ENCODE measurements around the gene VPS4A. TPM values are rescaled to one million over a fixed set of nuclear protein-coding genes. Genes with fewer than 3 reads are reported as not detected.

VPS4A gene
- total RNA-seq, 1 experiment from 2014 or later: 42.2 TPM

DNA sequence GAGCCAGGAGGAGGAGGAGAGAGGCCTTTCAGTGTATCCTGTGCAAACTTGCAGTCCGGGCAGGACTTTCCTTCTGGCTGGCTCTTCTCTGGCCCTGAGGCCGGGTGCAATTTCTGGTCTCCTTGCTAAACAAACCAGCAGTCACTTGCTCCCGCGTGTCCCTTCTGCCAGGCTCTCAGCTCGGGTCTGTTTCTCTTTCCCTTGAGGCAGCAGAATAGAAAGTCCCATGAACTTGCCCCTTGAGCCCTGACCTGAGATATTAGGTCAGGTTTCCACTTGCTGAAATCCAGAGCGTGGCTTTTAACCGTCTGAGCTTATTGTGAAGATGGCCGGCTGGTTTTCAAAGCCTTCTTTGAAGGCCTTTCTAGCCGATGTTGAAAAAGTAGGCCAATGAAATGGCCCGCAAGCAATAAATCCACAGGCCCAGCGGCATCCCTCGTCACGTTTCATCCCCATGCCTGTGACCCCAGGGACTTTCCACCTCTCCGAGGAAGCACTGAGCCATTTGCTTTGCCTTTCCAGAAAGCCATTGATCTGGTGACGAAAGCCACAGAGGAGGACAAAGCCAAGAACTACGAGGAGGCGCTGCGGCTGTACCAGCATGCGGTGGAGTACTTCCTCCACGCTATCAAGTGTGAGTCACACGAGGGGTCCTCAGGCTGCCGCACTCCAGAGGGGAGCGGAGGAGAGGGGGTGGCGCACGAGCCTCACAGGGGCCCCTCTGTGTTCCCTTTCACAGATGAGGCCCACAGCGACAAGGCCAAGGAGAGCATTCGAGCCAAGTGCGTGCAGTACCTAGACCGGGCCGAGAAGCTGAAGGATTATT, 4.5 kb downstream of the VPS4A start:
- Histone ChIP-seq H3K9me2 (ENCODE audit: insufficient read depth) (no peaks in the 10 kb centered on the region), H3K9me3 (ENCODE audit: control insufficient read depth in 1 of 2, insufficient read depth in 1 of 2, low read depth in 1 of 2, low read length in 2 of 2) (no peaks in the 10 kb centered on the region), H3K4me1 (ENCODE audit: control insufficient read depth in 1 of 2, insufficient read depth in 2 of 2, low read length in 2 of 2) (peaks cover 2 to 7% of the 10 kb centered on the region in 2 experiments; a peak in 3 of 4 replicates), H4K20me1 (ENCODE audit: insufficient read depth) (no peaks in the 10 kb centered on the region), H3K4me2 (ENCODE audit: low read length) (no peak overlapping the region), H3K4me3 (replicated peaks in 1 of 2; ENCODE audit: low read depth in 1 of 2, low read length in 2 of 2) (no peak overlapping the region), H3K9ac (ENCODE audit: low read length) (no peak overlapping the region), H2AFZ (ENCODE audit: low read depth, low read length, poor library complexity, severe bottlenecking) (no peak overlapping the region), H3K27me3 (ENCODE audit: insufficient read depth, low read length) (no peaks in the 10 kb centered on the region), H3K79me2 (ENCODE audit: insufficient read depth, low read length) (peaks cover 65% of the 10 kb centered on the region), H3K36me3 (ENCODE audit: control insufficient read depth in 1 of 2, insufficient read depth in 2 of 2, low read length in 2 of 2) (peaks cover 30 to 44% of the 10 kb centered on the region in 2 experiments; a peak in 3 of 4 replicates), H3K27ac (ENCODE audit: low read depth, low read length) (no peak overlapping the region)
- TF ChIP-seq RAD21 (IDR thresholded peaks at IDR 0.05; ENCODE audit: low read depth): no peak
- intact Hi-C loops (cut with micrococcal nuclease): no loop called here
- no peak for DNase-seq (ENCODE audit: low read depth, low spot score)
- ChIA-PET POLR2A (no interaction called here), CTCF (no interaction called here), RAD21 (ENCODE audit: low non-redundant PET in 1 of 2, low total read pairs in 2 of 2, uncharacterized antibody in 2 of 2, unreplicated experiment in 2 of 2) (no interaction called here)
- no TSS peak for BruUV-seq (replicated peaks)
- ATAC-seq: no peak

DNA sequence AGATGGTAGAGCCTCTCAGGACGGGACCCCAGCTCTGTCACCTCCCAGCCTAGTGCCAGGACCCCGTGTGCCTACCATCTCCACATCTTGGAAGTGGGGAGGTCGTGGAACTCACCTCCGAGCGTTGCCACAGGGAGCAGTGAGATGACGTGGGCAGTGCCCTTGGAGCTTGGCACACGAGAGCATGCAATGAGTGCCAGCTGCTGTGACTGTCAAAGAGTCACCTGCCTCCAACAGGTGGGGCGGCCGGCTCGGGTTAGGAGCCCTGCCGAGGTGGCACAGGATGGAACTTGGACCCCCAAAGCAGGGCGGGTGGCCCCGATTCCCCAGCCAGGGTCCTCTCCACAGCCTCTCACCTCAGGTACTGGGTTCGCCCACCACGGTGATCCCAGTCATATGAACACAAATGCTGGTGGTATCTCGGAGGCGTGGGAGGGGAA, 5.5 kb downstream of the VPS4A start:
- peaks cover 34 to 53% of the 10 kb centered on the region in 2 experiments; a peak in 3 of 4 replicates for H3K36me3 ChIP-seq (ENCODE audit: control insufficient read depth in 1 of 2, insufficient read depth in 2 of 2, low read length in 2 of 2)
- ChIA-PET CTCF (no interaction called here), POLR2A (no interaction called here), RAD21 (ENCODE audit: low non-redundant PET in 1 of 2, low total read pairs in 2 of 2, uncharacterized antibody in 2 of 2, unreplicated experiment in 2 of 2) (no interaction called here)
- TF ChIP-seq FOSL1 (IDR thresholded peaks at IDR 0.05; ENCODE audit: low read depth) (no peak), SRF (IDR thresholded peaks at IDR 0.05; ENCODE audit: low read depth) (no peak), SP1 (IDR thresholded peaks at IDR 0.05; ENCODE audit: low read depth) (no peak)
- TF ChIP-seq, protein P1, sequence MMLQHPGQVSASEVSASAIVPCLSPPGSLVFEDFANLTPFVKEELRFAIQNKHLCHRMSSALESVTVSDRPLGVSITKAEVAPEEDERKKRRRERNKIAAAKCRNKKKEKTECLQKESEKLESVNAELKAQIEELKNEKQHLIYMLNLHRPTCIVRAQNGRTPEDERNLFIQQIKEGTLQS (IDR thresholded peaks at IDR 0.05): no peak
- TF ChIP-seq, protein P2, sequence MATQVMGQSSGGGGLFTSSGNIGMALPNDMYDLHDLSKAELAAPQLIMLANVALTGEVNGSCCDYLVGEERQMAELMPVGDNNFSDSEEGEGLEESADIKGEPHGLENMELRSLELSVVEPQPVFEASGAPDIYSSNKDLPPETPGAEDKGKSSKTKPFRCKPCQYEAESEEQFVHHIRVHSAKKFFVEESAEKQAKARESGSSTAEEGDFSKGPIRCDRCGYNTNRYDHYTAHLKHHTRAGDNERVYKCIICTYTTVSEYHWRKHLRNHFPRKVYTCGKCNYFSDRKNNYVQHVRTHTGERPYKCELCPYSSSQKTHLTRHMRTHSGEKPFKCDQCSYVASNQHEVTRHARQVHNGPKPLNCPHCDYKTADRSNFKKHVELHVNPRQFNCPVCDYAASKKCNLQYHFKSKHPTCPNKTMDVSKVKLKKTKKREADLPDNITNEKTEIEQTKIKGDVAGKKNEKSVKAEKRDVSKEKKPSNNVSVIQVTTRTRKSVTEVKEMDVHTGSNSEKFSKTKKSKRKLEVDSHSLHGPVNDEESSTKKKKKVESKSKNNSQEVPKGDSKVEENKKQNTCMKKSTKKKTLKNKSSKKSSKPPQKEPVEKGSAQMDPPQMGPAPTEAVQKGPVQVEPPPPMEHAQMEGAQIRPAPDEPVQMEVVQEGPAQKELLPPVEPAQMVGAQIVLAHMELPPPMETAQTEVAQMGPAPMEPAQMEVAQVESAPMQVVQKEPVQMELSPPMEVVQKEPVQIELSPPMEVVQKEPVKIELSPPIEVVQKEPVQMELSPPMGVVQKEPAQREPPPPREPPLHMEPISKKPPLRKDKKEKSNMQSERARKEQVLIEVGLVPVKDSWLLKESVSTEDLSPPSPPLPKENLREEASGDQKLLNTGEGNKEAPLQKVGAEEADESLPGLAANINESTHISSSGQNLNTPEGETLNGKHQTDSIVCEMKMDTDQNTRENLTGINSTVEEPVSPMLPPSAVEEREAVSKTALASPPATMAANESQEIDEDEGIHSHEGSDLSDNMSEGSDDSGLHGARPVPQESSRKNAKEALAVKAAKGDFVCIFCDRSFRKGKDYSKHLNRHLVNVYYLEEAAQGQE (IDR thresholded peaks at IDR 0.05; ENCODE audit: low read depth): no peak
- intact Hi-C loops (cut with micrococcal nuclease): no loop called here
- H3K9me2 ChIP-seq (ENCODE audit: insufficient read depth): no peaks in the 10 kb centered on the region
- H4K20me1 ChIP-seq (ENCODE audit: insufficient read depth): no peaks in the 10 kb centered on the region
- no peak overlapping the region for H3K4me3 ChIP-seq (replicated peaks in 1 of 2; ENCODE audit: low read depth in 1 of 2, low read length in 2 of 2)
- DNase-seq (ENCODE audit: low read depth, low spot score): no peak
- H3K4me1 ChIP-seq (ENCODE audit: control insufficient read depth in 1 of 2, insufficient read depth in 2 of 2, low read length in 2 of 2): peaks cover 2 to 5% of the 10 kb centered on the region in 2 experiments; a peak in 1 of 4 replicates
- no peak overlapping the region for H3K9ac ChIP-seq (ENCODE audit: low read length)
- peaks cover 71% of the 10 kb centered on the region for H3K79me2 ChIP-seq (ENCODE audit: insufficient read depth, low read length)
- H3K27me3 ChIP-seq (ENCODE audit: insufficient read depth, low read length): no peaks in the 10 kb centered on the region
- no peak overlapping the region for H3K27ac ChIP-seq (ENCODE audit: low read depth, low read length)
- no peak for ATAC-seq
- no peaks in the 10 kb centered on the region for H3K9me3 ChIP-seq (ENCODE audit: control insufficient read depth in 1 of 2, insufficient read depth in 1 of 2, low read depth in 1 of 2, low read length in 2 of 2)
- no peak overlapping the region for H2AFZ ChIP-seq (ENCODE audit: low read depth, low read length, poor library complexity, severe bottlenecking)
- BruUV-seq (replicated peaks): no TSS peak
- H3K4me2 ChIP-seq (ENCODE audit: low read length): no peak overlapping the region

Measured in HCT116 (cell line).